SKM-1 (cell line): ENCODE measurements around the gene SCT.

ENCODE experiments used
- DNase-seq: peaks from one replicate; lab custom pipeline; 2025; ENCODE audit not compliant: unreplicated experiment; lab: John Stamatoyannopoulos, UW

Gene SCT

GRCh38 chr11:643849-644738 lies 17.1 kb upstream of the SCT start:
- DNase-seq = no peak

GRCh38 chr11:643366-643765 lies 16.4 kb upstream of the SCT start:
- DNase-seq = no peak

- no peak for DNase-seq
Measured at GRCh38 chr11:641806-642370, 14.9 kb upstream of the SCT start.

- no peak for DNase-seq
Measured at GRCh38 chr11:640021-640706, 13.2 kb upstream of the SCT start.

GRCh38 chr11:639332-639955 lies 12.5 kb upstream of the SCT start:
- no peak for DNase-seq

GRCh38 chr11:638631-639331 lies 11.8 kb upstream of the SCT start:
- DNase-seq = no peak

GRCh38 chr11:637593-638521 lies 10.9 kb upstream of the SCT start:
- DNase-seq = no peak

GRCh38 chr11:637333-637592 lies 10.3 kb upstream of the SCT start:
- no peak for DNase-seq

GRCh38 chr11:636511-637332 lies 9.7 kb upstream of the SCT start, which contains the start of gene DRD4:
TSS of gene DRD4 (plus strand) at chr11:637269. CDS start at chr11:637305, 36 bp downstream.
- no peak for DNase-seq

GRCh38 chr11:635945-636510 lies 9.0 kb upstream of the SCT start:
- no peak for DNase-seq

- DNase-seq = no peak
Measured at GRCh38 chr11:630871-631270, 3.9 kb upstream of the SCT start.

- no peak for DNase-seq
Measured at GRCh38 chr11:629237-629583, 2.2 kb upstream of the SCT start.

GRCh38 chr11:628056-628455 lies 1.1 kb upstream of the SCT start:
- DNase-seq = no peak

- DNase-seq = no peak
Measured at GRCh38 chr11:627308-627576, 261 bp upstream of the SCT start.

GRCh38 chr11:625636-626268 lies 1.2 kb downstream of the SCT start:
- no peak for DNase-seq

GRCh38 chr11:624705-625635 lies 2.0 kb downstream of the SCT start, which contains the start of gene CDHR5:
TSS of gene CDHR5 (minus strand) at chr11:624955. CDS start at chr11:624902, 53 bp downstream.
- no peak for DNase-seq

- no peak for DNase-seq
Measured at GRCh38 chr11:623999-624704, 2.8 kb downstream of the SCT start.
